ENCODE data around the gene ALG9.

The ALG9 gene

GRCh38 chr11:111882202-111882601 lies 10.8 kb upstream of the ALG9 start:
- DNase-seq (ENCODE audit: low read depth, low spot score): no peak

- no peak for DNase-seq (ENCODE audit: low read depth, low spot score)
Observed at GRCh38 chr11:111879637-111879960, 8.2 kb upstream of the ALG9 start.

- DNase-seq (ENCODE audit: low read depth, low spot score): peak; percentile 93
Observed at GRCh38 chr11:111878849-111879636, 7.7 kb upstream of the ALG9 start, which contains the start of the genes CFAP68 and FDXACB1. TSS of gene CFAP68 (plus strand) at chr11:111879541. CDS start at chr11:111879561, 20 bp downstream. TSS of gene FDXACB1 (minus strand) at chr11:111879165. CDS start at chr11:111879132, 33 bp downstream.

GRCh38 chr11:111878385-111878848 lies 7.0 kb upstream of the ALG9 start:
- no peak for DNase-seq (ENCODE audit: low read depth, low spot score)

DNA sequence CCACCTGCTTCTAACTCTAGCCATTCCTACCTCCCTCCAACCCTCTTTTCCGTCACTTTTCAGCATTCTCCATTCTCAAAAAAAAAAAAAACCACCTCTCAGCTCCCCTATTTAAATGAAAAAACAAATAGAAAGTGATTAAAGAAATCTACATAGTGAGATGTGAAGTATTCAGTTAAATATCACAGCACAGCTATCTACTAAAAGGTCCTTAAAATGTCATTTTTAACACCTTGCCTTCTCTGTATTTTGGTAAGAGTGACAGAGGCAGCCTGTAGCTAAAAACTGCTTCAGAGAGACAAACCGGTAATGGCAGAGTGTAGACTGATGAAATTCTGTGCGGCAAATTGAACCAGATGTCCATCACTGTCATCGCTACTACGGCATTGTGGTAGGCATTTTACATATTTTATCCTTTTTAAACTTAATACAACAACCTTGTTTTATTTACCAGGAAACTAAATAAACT lies 346 bp upstream of the ALG9 start:
- no peak for DNase-seq (ENCODE audit: low read depth, low spot score)

DNA sequence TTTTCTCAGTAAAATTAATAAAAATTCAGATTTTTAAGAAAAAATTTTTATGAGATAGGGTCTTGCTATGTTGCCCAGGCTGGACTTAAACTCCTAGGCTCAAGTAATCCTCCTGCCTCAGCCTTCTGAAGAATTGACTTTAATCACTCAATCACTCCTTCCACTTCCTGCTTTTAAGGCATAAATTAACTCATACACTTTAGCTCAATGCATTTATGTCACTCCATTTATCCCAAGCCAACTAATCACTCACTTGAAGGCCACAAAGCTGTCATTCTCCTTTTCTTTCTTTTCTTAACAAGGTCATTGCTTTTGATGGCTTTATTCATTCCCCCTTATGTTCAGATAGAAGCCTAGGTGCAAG lies 877 bp downstream of the ALG9 start:
- no peak for DNase-seq (ENCODE audit: low read depth, low spot score)

DNA sequence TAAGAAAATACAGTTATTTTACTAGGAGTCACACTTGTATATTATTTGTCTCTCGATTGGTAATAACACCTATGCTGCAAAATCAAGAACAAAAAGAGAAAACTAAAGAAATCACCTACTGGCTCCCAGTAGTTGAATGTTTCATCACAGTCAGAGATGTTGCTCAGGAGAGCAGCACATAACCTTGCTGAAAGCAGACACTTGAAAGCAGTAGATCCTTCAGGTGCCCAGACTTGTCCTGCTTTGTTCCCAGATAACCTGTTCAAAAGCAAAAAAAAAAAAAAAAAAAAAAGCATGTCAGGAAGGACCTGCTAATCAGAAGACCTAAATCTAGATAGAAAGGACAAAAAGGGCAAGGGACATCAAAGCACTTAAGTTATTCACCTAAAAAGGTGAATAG lies 1.3 kb downstream of the ALG9 start:
- no peak for DNase-seq (ENCODE audit: low read depth, low spot score)

- no peak for DNase-seq (ENCODE audit: low read depth, low spot score)
Observed at GRCh38 chr11:111860257-111860656, 11.1 kb downstream of the ALG9 start.

- DNase-seq (ENCODE audit: low read depth, low spot score): no peak
Observed at GRCh38 chr11:111855506-111855905, 15.9 kb downstream of the ALG9 start.

- no peak for DNase-seq (ENCODE audit: low read depth, low spot score)
Observed at GRCh38 chr11:111852103-111852502, 19.3 kb downstream of the ALG9 start.

GRCh38 chr11:111851636-111852035 lies 19.7 kb downstream of the ALG9 start:
- no peak for DNase-seq (ENCODE audit: low read depth, low spot score)

- DNase-seq (ENCODE audit: low read depth, low spot score): no peak
Observed at GRCh38 chr11:111851067-111851466, 20.3 kb downstream of the ALG9 start.

DNA sequence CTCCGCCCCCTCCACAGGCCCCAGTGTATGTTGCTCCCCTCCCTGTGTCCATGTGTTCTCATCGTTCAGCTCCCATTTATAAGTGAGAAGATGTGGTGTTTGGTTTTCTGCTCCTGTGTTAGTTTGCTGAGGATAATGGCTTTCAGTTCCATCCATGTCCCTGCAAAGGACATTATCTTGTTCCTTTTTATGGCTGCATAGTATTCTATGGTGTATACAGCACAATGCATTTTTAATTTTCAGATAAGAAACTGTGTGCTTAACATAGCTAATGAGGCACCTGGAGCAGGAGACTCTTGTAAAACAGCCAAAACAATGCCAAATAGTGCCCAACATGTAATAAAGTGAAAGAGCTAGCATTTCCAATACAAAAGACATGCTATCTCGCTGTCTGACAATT lies 21.8 kb downstream of the ALG9 start:
- DNase-seq (ENCODE audit: low read depth, low spot score): no peak

GRCh38 chr11:111846636-111847035 lies 24.7 kb downstream of the ALG9 start:
- no peak for DNase-seq (ENCODE audit: low read depth, low spot score)

DNA sequence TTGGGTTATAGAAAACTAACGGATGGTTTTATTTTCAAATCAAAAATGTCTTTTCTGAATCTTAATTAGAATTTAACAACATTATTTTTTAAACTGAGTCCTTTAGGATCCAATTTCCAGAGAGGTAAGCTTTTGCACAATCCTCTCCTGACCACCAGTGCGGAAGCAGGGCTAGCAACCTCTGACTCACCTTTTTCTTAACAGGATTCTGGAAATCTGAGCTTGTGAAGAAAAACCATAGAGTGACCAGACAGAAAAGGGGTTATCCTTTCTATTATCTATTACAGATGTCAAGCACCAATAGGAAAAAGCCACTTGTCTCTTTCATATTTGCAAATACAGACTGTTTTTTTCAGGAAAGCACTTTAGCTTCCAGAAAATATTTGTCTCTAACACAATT lies 25.3 kb downstream of the ALG9 start:
- DNase-seq (ENCODE audit: low read depth, low spot score): no peak

DNA sequence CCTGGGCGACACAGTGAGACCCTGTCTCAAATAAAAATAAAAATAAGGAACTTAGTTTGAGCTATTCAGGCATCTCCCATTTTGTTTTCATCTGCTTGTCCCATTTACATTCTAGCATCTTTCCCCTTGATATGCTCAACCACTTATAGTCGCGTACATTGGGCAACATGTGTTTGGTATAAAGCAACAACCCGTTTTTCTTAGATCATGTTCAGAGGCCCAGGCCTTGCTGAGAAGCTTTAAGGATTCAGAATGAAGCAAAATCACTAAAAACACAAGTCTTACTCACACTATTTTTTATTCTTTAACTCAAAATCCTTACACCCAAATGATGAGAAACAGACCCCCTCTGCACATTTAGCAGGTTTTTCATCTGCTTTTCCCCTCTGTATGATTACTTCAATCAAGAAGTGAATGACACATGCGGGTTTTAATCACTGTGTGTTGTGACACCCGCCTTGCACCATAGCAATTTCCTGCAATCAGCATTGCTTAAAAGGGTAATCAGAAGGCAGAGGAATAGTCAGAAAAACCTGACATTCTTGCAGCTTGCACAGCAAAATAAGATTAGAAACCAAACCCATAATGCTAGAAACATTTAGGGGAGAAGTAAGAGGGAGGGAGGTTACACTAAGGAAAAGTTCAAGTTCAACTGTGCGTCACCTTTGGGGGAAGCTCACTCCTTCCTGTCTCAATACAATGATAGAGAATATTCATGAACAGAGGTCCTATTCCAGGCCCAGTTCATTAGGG lies 25.9 kb downstream of the ALG9 start:
- no peak for DNase-seq (ENCODE audit: low read depth, low spot score)

DNA sequence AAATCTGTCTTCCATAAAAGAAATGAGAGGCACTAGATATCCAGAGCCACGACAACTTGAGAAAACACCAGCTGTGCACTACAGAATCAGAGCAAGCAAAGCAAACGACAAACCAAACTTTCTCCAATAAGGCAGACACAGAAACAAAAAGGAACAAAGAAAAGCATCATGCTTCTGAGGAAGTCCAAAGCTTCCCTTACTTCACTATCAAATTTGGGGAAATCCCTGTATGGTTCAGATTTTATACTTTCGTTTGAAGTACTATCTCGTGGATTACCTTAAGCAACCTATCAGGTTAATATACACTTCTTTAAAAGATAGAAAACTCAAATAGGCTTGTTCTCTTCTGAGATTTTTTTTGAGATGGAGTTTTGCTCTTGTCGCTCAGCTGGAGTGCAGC lies 27.7 kb downstream of the ALG9 start:
- DNase-seq (ENCODE audit: low read depth, low spot score): no peak

GRCh38 chr11:111841370-111842053 lies 29.9 kb downstream of the ALG9 start:
- DNase-seq (ENCODE audit: low read depth, low spot score): peak; percentile 43

GRCh38 chr11:111840143-111840542 lies 31.2 kb downstream of the ALG9 start:
- DNase-seq (ENCODE audit: low read depth, low spot score): no peak

- no peak for DNase-seq (ENCODE audit: low read depth, low spot score)
Observed at GRCh38 chr11:111838054-111838453, 33.3 kb downstream of the ALG9 start.

- no peak for DNase-seq (ENCODE audit: low read depth, low spot score)
Observed at GRCh38 chr11:111837366-111837891, 34.0 kb downstream of the ALG9 start.

GRCh38 chr11:111836721-111837120 lies 34.7 kb downstream of the ALG9 start:
- no peak for DNase-seq (ENCODE audit: low read depth, low spot score)

Measured in brain pericyte (primary cell).